GM12878 (cell line): ENCODE measurements around the gene LDLRAD4. TPM values are rescaled to one million over a fixed set of nuclear protein-coding genes. Genes with fewer than 3 reads are reported as not detected.
A peak's percentile ranks its signal among the peaks of the same experiment; 100 is the strongest.

Source experiments
- CTCF ChIP-seq, 3 experiments: IDR thresholded peaks in 2 of 3; conservative IDR thresholded peaks in 1 of 3; 2 replicates each; pipeline ENCODE4 v1.5.1; 2011; ENCODE audit warnings: low read depth in 3 of 3, low read length in 3 of 3, mild to moderate bottlenecking in 3 of 3, control low read depth in 2 of 3, moderate library complexity in 2 of 3, inconsistent platforms in 1 of 3, mixed read lengths in 1 of 3; ENCODE audit not compliant: control insufficient read depth in 2 of 3, insufficient read depth in 1 of 3; ENCODE audit errors: extremely low read depth in 1 of 3
- EED ChIP-seq: sonication (generic); IDR thresholded peaks from 2 replicates; pipeline ENCODE4 v1.6.1; 2016; ENCODE audit warnings: antibody characterized with exemption, low read depth
- ELK1 ChIP-seq: IDR thresholded peaks from 2 replicates; pipeline ENCODE4 v1.6.1; 2012; ENCODE audit warnings: low read depth, low read length, improper control_type of control experiment
- ETV6 ChIP-seq, 2 experiments: fragments of 450-650 bp in 1 of 2; IDR thresholded peaks in 1 of 2; conservative IDR thresholded peaks in 1 of 2; 2 replicates each; pipeline ENCODE4 v1.6.1; 2014; ENCODE audit warnings: antibody characterized with exemption in 1 of 2, borderline replicate concordance in 1 of 2, low read depth in 1 of 2, mild to moderate bottlenecking in 1 of 2, moderate library complexity in 1 of 2
- GATAD2B ChIP-seq: fragments of 450-650 bp; conservative IDR thresholded peaks from 2 replicates; pipeline ENCODE4 v1.6.1; 2017; ENCODE audit warnings: low read depth, mild to moderate bottlenecking, moderate library complexity
- HDAC6 ChIP-seq: fragments of 200-600 bp; sonication (generic); IDR thresholded peaks from one replicate; pipeline ENCODE4 v1.8.0; 2017; ENCODE audit warnings: antibody characterized with exemption; ENCODE audit not compliant: unreplicated experiment
- IKZF2 ChIP-seq, 2 experiments: fragments of 450-650 bp; IDR thresholded peaks; 2 replicates each; pipeline ENCODE4 v1.6.1; 2017; ENCODE audit warnings: mild to moderate bottlenecking in 2 of 2, moderate library complexity in 2 of 2
- IRF5 ChIP-seq: fragments of 450-650 bp; IDR thresholded peaks from 2 replicates; pipeline ENCODE4 v1.6.1; 2017; ENCODE audit warnings: borderline replicate concordance
- KAT2A ChIP-seq: conservative IDR thresholded peaks from 2 replicates; pipeline ENCODE4 v1.6.1; 2011; ENCODE audit warnings: low read depth, low read length; ENCODE audit not compliant: control insufficient read depth
- KDM1A ChIP-seq: fragments of 200-600 bp; sonication (generic); IDR thresholded peaks from 2 replicates; pipeline ENCODE4 v1.6.1; 2016; ENCODE audit warnings: borderline replicate concordance
- MLLT1 ChIP-seq: fragments of 450-650 bp; IDR thresholded peaks from 2 replicates; pipeline ENCODE4 v1.6.1; 2016; ENCODE audit warnings: mild to moderate bottlenecking
- MXI1 ChIP-seq: fragments of 150-350 bp; IDR thresholded peaks from 2 replicates; pipeline ENCODE4 v1.6.1; 2011; ENCODE audit warnings: low read depth, mild to moderate bottlenecking, inconsistent platforms, low read length, improper control_type of control experiment
- NBN ChIP-seq: fragments of 450-650 bp; IDR thresholded peaks from 2 replicates; pipeline ENCODE4 v1.6.1; 2016
- PAX5 ChIP-seq: IDR thresholded peaks from 2 replicates; pipeline ENCODE4 v1.6.1; 2011; ENCODE audit warnings: low read depth, low read length, borderline replicate concordance
- POLR2A ChIP-seq: IDR thresholded peaks from 2 replicates; pipeline ENCODE4 v1.6.1; 2011; ENCODE audit warnings: low read depth, mild to moderate bottlenecking, low read length
- POU2F2 ChIP-seq: IDR thresholded peaks from 3 replicates; pipeline ENCODE4 v1.6.1; 2011; ENCODE audit warnings: low read depth, mild to moderate bottlenecking, low read length, borderline replicate concordance
- RFX5 ChIP-seq: IDR thresholded peaks from 2 replicates; pipeline ENCODE4 v1.6.1; 2011; ENCODE audit warnings: low read depth, low read length, improper control_type of control experiment
- SPI1 ChIP-seq: IDR thresholded peaks from 2 replicates; pipeline ENCODE4 v1.6.1; 2011; ENCODE audit warnings: low read depth, mild to moderate bottlenecking, low read length, moderate library complexity, borderline replicate concordance; ENCODE audit not compliant: insufficient read depth
- TCF3 ChIP-seq: IDR thresholded peaks from 2 replicates; pipeline ENCODE4 v1.6.1; 2012; ENCODE audit warnings: low read depth, mild to moderate bottlenecking, low read length, borderline replicate concordance; ENCODE audit not compliant: insufficient read depth
- ZBED1 ChIP-seq: IDR thresholded peaks from 2 replicates; pipeline ENCODE4 v1.6.1; 2016; ENCODE audit warnings: borderline replicate concordance
- ZNF592 ChIP-seq: fragments of 450-650 bp; IDR thresholded peaks from 2 replicates; pipeline ENCODE4 v1.6.1; 2017; ENCODE audit warnings: mild to moderate bottlenecking, moderate library complexity
- polyA plus RNA-seq, 11 experiments: library from polyadenylated mRNA; depleted of rRNA in 4 of 11; unstranded in 6 of 11; stranded (reverse) in 5 of 11; fragments of >200 nt; fragmentation: Nextera tagmentation in 4 of 11; fragmentation: Illumina TruSeq in 1 of 11; extraction: Ambion mirVana in 4 of 11; extraction: Trizol in 1 of 11; gene quantifications; 1 replicate in 1 of 11; 2 replicates in 10 of 11; pipeline versions ENCODE4 v1.2.1 to v1.2.3, GENCODE V29; 2011 to 2016; ENCODE audit warnings: inconsistent platforms in 2 of 11, missing spikeins in 2 of 11, low read depth in 1 of 11
- total RNA-seq, 4 experiments: library from RNA; depleted of rRNA in 3 of 4; stranded (reverse); fragments of >200 nt in 3 of 4; fragmentation: Illumina TruSeq in 1 of 4; extraction: Trizol in 1 of 4; gene quantifications; 2 replicates each; pipeline versions ENCODE4 v1.2.1 to v1.2.3, GENCODE V29; 2013 to 2021

Gene LDLRAD4
- total and polyA plus RNA-seq, 10 of the 15 experiments (the other 5 are each of a cell fraction or from before 2014, with no cell fraction given): 2.7 to 16.8 (median 11.2) TPM

DNA sequence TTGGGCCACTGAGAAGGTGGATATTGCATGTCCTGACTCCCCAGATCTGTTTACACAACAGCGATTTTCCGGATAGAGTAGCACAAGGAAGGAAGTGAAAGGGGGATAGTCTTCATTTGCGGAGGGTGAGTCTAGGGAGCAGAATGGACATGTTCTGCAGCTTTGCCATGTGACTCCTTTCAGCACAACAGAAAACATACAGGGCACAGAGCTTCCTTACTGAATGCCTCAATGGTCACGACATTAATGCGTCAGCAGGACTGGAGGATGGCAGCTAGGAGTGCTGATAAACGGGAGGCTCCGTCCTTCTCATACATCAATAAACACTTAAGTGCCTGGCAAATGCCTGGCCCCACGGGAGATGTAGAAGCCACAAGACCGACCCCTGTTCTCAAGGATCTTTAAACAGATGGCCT lies 344.8 kb downstream of the LDLRAD4 start (continued):
- TF ChIP-seq GATAD2B (no peak), IKZF2 (IDR thresholded peaks at IDR 0.05) (peak; percentile 24 to 54), PAX5 (peak; percentile 27; the same call in 1 of the 2 replicates), MLLT1 (no peak), IRF5 (no peak), POU2F2 (0 out of 3 replicates have a peak, but pooled peaks have one; percentile 9), RFX5 (no peak), TCF3 (no peak), POLR2A (no peak), MXI1 (0 out of 2 replicates have a peak, but pooled peaks have one; percentile 20), NBN (peak; percentile 49; the same call in 1 of the 2 replicates), ZNF592 (peak; percentile 74; the same call in 1 of the 2 replicates), ETV6 (conservative IDR thresholded peaks at IDR 0.05 in 1 of 2, IDR thresholded peaks at IDR 0.05 in 1 of 2; ENCODE audit: borderline replicate concordance in 1 of 2, low read depth in 1 of 2) (0 out of 4 replicates have a peak, but pooled peaks of 1 of the 2 experiments have one; percentile 9), KDM1A (no peak), ELK1 (no peak), EED (peak; percentile 61; the same call in 1 of the 2 replicates), CTCF (IDR thresholded peaks at IDR 0.05 in 2 of 3, conservative IDR thresholded peaks at IDR 0.05 in 1 of 3; ENCODE audit: control insufficient read depth in 2 of 3, extremely low read depth in 1 of 3, insufficient read depth in 1 of 3, low read depth in 3 of 3, low read length in 3 of 3) (no peak), KAT2A (no peak), ZBED1 (no peak), SPI1 (peak; percentile 73; the same call in 1 of the 2 replicates), HDAC6 (no peak)
